Stomach (tissue), 4 donors: ENCODE results near the gene TRPV3.

Source experiments
- CTCF ChIP-seq, 7 experiments: fragments of 450-650 bp in 4 of 7; fragments of 200-600 bp in 3 of 7; sonication (generic) in 3 of 7; IDR thresholded peaks; one replicate each; pipeline ENCODE4 v1.5.1; 2016 to 2019; ENCODE audit warnings: antibody characterized with exemption in 7 of 7, control low read depth in 2 of 7, mild to moderate bottlenecking in 1 of 7
- EP300 ChIP-seq: sonication (generic); formaldehyde crosslinking; IDR thresholded peaks from one replicate; pipeline ENCODE4 v1.6.1; 2017; ENCODE audit warnings: antibody characterized with exemption
- POLR2A ChIP-seq, 4 donors: fragments of 450-650 bp; IDR thresholded peaks; one replicate each; pipeline ENCODE4 v1.6.1; 2016; ENCODE audit warnings: antibody characterized with exemption in 4 of 4, control low read depth in 2 of 4, mild to moderate bottlenecking in 1 of 4, moderate library complexity in 1 of 4

GRCh38 chr17:3572231-3572630 lies 14.6 kb upstream of the TRPV3 start:
- TF ChIP-seq CTCF (IDR thresholded peaks at IDR 0.05) = no peak
- TF ChIP-seq POLR2A (IDR thresholded peaks at IDR 0.05) = no peak
- TF ChIP-seq EP300 = no peak
